ENCODE measurements around the gene TIA1.
A peak's percentile ranks its signal among the peaks of the same experiment; 100 is the strongest.

Gene TIA1

DNA sequence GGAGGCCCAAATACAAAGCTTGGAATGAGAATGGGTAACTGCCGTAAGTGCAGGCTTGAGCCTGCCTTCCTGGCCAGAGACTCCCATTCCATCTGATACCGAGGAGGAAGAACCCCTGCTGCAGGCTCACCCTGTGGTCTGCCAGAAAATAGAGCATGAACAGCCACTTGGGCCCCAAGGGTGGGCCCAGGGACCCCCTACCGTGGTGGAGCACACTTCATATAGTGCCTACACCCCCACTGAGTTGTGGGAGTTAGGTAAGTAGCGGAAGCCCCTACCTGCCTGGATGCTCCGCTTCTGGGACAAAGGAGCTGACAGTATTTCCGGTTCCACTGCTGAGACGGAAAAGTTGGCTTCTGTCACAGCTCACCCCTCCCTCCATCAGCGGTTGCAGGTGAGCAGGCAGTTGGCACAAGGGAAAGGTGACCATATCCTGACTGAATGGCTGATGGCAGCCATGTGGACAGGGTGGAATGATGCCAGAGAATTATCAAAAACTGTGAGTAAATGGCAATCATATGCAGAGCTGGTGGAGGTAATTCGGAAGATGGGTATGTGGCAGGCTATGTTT is 46.1 kb downstream of the TIA1 start:
- Histone ChIP-seq H3K27me3 (no peaks in the 10 kb centered on the region), H3K4me1 (no peaks in the 10 kb centered on the region), H3K36me3 (no peaks in the 10 kb centered on the region), H3K9me3 (no peaks in the 10 kb centered on the region), H3K4me3 (ENCODE audit: low read depth, low read length) (no peak overlapping the region)
- no peak for DNase-seq
- TF ChIP-seq, protein P1, sequence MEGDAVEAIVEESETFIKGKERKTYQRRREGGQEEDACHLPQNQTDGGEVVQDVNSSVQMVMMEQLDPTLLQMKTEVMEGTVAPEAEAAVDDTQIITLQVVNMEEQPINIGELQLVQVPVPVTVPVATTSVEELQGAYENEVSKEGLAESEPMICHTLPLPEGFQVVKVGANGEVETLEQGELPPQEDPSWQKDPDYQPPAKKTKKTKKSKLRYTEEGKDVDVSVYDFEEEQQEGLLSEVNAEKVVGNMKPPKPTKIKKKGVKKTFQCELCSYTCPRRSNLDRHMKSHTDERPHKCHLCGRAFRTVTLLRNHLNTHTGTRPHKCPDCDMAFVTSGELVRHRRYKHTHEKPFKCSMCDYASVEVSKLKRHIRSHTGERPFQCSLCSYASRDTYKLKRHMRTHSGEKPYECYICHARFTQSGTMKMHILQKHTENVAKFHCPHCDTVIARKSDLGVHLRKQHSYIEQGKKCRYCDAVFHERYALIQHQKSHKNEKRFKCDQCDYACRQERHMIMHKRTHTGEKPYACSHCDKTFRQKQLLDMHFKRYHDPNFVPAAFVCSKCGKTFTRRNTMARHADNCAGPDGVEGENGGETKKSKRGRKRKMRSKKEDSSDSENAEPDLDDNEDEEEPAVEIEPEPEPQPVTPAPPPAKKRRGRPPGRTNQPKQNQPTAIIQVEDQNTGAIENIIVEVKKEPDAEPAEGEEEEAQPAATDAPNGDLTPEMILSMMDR (IDR thresholded peaks at IDR 0.05; ENCODE audit: low read depth, low read length) = no peak

DNA sequence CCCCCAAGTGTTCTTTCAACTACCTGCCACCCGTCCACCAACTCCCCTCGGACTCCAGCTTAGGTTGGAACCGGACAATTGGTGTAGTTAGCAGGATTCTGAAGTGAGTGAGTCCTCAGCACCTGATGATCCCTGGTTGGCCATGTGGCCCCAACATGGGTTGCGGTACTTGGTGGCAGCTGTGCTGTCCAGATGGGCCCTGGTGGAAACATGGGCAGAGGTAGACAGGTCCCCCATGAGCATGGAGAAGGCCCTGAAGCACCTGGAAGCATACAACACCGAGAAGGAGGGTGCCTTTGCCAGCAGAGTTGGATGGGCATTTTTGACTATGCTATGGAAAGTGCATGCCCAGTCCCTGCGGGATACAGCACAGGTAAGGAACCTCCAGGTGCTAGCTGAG is 46.6 kb downstream of the TIA1 start:
- Histone ChIP-seq H3K36me3 (no peaks in the 10 kb centered on the region), H3K27me3 (no peaks in the 10 kb centered on the region), H3K4me1 (no peaks in the 10 kb centered on the region), H3K9me3 (no peaks in the 10 kb centered on the region), H3K4me3 (ENCODE audit: low read depth, low read length) (no peak overlapping the region)
- DNase-seq = no peak
- TF ChIP-seq, protein P1 (IDR thresholded peaks at IDR 0.05; ENCODE audit: low read depth, low read length) = no peak

DNA sequence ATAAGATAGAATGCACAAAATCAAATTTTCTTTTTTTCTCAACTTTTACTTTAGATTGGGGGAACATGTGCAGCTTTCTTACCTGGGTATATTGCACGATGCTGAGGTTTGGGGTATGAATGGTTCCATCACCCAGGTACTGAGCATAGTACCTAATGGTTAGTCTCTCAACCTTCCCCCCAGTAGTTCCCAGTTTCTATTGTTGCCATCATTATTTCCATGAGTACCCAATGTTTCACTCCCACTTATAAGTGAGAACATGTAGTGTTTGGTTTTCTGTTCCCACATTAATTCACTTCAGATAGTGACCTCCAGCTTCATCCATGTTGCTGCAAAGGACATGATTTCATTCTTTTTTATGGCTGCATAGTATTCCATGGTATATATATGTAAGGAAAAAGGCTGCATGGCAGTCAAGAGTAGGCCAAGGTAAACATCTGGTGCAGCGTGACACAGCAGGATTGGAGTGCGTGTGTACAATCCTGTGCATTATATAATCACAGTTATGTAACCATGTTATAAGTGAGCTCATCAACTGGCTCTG is 47.1 kb downstream of the TIA1 start:
- TF ChIP-seq, protein P1 (IDR thresholded peaks at IDR 0.05; ENCODE audit: low read depth, low read length) = no peak
- H3K4me1 ChIP-seq = no peaks in the 10 kb centered on the region
- no peaks in the 10 kb centered on the region for H3K27me3 ChIP-seq
- H3K9me3 ChIP-seq = no peaks in the 10 kb centered on the region
- H3K36me3 ChIP-seq = no peaks in the 10 kb centered on the region
- no peak for DNase-seq
- no peak overlapping the region for H3K4me3 ChIP-seq (ENCODE audit: low read depth, low read length)

DNA sequence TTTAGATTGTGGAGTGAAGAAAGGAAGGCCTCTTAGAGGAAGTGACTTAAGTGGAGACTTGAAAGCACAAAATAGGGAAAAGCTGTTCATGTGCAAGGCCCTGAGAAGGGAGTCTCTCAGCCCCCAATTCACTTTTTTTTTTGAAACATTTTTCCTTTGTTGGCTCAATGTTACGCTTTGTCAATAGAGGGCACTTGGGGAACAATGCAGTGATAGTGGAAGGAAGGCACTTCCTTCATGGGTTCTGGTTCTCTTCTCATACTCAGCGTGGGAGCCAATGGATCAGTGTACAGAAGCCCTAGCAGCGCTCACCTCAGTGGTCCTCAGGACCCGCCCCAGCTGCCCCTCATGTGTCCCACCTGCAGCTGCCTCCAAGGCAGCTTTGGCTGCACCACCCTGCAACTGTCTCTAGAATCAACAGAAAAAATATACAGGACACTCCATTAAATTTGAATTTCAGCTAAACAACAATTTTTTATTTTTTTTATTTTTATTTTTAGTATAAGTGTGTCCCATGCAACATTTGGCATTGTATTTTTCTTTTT is 49.0 kb downstream of the TIA1 start:
- Histone ChIP-seq H3K27me3 (no peaks in the 10 kb centered on the region), H3K9me3 (no peaks in the 10 kb centered on the region), H3K36me3 (no peaks in the 10 kb centered on the region), H3K4me1 (no peaks in the 10 kb centered on the region), H3K4me3 (ENCODE audit: low read depth, low read length) (no peak overlapping the region)
- no peak for DNase-seq
- TF ChIP-seq, protein P1 (IDR thresholded peaks at IDR 0.05; ENCODE audit: low read depth, low read length) = no peak

DNA sequence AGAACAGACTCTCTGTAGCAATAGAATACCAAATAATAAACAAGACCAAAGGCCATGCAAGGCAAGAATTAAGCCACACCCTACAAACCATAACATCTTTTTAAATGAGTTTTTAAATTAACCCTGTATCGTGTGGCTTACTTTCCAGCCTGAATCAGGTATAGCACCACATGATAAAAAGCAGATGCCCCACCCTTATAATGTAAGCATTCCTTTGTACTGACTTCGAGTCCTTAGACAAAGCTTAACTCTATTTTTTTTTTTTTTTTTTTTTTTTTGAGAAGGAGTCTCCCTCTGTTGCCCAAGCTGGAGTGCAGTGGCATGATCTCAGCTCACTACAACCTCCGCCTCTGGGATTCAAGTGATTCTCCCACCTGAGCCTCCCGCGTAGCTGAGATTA is 55.9 kb downstream of the TIA1 start:
- no peak for DNase-seq
- Histone ChIP-seq H3K4me3 (ENCODE audit: low read depth, low read length) (no peak overlapping the region), H3K27me3 (no peaks in the 10 kb centered on the region), H3K9me3 (no peaks in the 10 kb centered on the region), H3K36me3 (no peaks in the 10 kb centered on the region), H3K4me1 (no peaks in the 10 kb centered on the region)
- TF ChIP-seq, protein P1 (IDR thresholded peaks at IDR 0.05; ENCODE audit: low read depth, low read length) = no peak

DNA sequence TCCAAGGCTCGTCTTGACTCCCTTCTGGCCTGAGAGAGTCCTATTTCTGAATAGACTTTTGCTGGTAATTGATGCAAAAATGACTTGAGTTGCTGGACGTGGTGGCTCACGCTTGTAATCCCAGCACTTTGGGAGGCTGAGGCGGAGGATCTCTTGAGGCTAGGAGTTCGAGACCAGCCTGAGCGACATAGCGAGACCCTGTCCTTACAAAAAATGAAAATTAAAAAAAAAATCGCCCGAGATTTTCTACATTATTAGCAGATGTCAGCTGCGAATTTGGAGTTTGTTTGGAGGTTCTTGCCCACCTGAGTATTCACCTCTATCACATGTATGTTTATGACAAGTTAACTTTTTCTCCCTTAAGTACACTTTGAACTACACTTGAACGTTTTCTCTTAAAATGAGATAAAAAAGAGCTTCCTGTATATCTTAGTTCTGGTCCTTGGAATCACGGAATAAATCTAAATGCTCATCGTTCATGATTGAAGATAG is 57.1 kb downstream of the TIA1 start:
- TF ChIP-seq, protein P1 (IDR thresholded peaks at IDR 0.05; ENCODE audit: low read depth, low read length) = no peak
- DNase-seq = no peak
- Histone ChIP-seq H3K4me1 (no peaks in the 10 kb centered on the region), H3K9me3 (no peaks in the 10 kb centered on the region), H3K27me3 (no peaks in the 10 kb centered on the region), H3K4me3 (ENCODE audit: low read depth, low read length) (peak overlapping the region; percentile 89), H3K36me3 (no peaks in the 10 kb centered on the region)
